Right lobe of liver (tissue), 4 donors: ENCODE measurements around the gene EFNA4.

ENCODE experiments used
- CTCF ChIP-seq, 4 donors: fragments of 200-600 bp in 3 of 4; fragments of 450-650 bp in 1 of 4; IDR thresholded peaks; one replicate each; pipeline versions ENCODE4 v1.5.1 to v1.8.0; 2016 to 2022; ENCODE audit warnings: antibody characterized with exemption in 4 of 4, mild to moderate bottlenecking in 2 of 4
- POLR2A ChIP-seq: fragments of 450-650 bp; IDR thresholded peaks from one replicate; pipeline ENCODE4 v1.6.1; 2017; ENCODE audit warnings: antibody characterized with exemption, mild to moderate bottlenecking
- donor health status: DM: no; HTN: no; CAD: no.
- donor health status: DM: no; HTN: no; CAD: no.
- donor health status: DM: no; HTN: yes; CAD: no.

DNA sequence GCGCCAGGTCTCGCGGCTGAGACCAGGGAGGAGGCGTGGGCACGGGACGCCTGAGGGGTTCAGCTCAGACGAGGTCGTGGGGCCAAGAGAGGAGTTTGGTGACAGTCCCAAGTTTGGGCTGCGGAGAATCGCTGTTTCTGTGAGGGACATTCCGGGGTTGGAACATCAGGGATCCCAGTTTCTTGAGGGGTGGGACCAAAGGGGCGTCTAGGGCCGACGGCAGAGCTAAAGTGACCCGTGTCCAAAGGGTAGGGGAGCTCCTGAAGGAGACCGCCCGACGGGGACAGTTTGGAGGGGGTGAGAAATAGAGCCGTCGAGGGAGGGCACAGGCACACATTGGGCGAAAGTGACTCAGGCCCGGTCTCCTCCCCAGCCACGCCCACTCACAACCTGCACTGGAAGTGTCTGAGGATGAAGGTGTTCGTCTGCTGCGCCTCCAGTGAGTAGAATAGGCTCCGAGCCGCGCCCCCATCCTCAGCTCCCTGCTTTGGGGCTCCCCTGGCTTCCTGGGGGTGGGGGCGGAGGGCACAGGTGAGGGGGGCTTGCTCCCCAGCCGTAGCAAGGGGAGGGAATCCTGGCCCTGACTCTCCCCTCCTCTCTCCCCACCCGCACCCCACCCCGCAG, 22.1 kb downstream of the EFNA4 start:
- TF ChIP-seq CTCF (IDR thresholded peaks at IDR 0.05) (no peak), POLR2A (no peak)
